ENCODE measurements around the gene ZBTB8B.

GRCh38 chr1:32509939-32510338 is 45.1 kb downstream of the ZBTB8B start:
- TF ChIP-seq POLR2A (IDR thresholded peaks at IDR 0.05) (no peak), CTCF (IDR thresholded peaks at IDR 0.05) (no peak)

Measured in uterus (tissue), 2 donors.